ENCODE results near the gene MED13.

GRCh38 chr17:62101090-62101489, 36.0 kb upstream of the MED13 start:
- TF ChIP-seq POLR2A (IDR thresholded peaks at IDR 0.05; ENCODE audit: low read depth) (no peak), EP300 (IDR thresholded peaks at IDR 0.05) (no peak), CTCF (IDR thresholded peaks at IDR 0.05) (no peak), POLR2AphosphoS5 (IDR thresholded peaks at IDR 0.05) (no peak)
